HepG2 (cell line): Measurements from ENCODE around the gene ELAVL2. TPM values are rescaled to one million over a fixed set of nuclear protein-coding genes. Genes with fewer than 3 reads are reported as not detected.

Experiments used
- ATAC-seq: fragments of 200-7000 bp; cut with Tn5 transposase; 3 replicates; pipeline ENCODE4 v1.9.1; 2020; ENCODE audit warnings: mild to moderate bottlenecking, moderate library complexity
- BruUV-seq: library from RNA; stranded (reverse); fragments of 400-500 nt; replicated peaks from 2 replicates; lab custom pipeline; 2021; lab: Mats Ljungman, UMichigan
- CTCF ChIA-PET: fragments of 300-600 bp; formaldehyde crosslinking; extraction: SDS; loops from one replicate; lab custom pipeline; 2021; ENCODE audit warnings: low total read pairs, inconsistent platforms, low intra/inter-chr PET ratio; lab: Yijun Ruan, JAX
- POLR2A ChIA-PET: fragments of 350-600 bp; sonication (Branson Sonifier 250); formaldehyde crosslinking; loops from one replicate; lab custom pipeline; 2020; ENCODE audit warnings: antibody characterized with exemption, inconsistent platforms; lab: Yijun Ruan, JAX
- DNase-seq: peaks from one replicate; pipeline ENCODE4 v3.0.0-alpha.2; 2015; ENCODE audit warnings: low spot score
- FAIRE-seq: peaks from 3 replicates; lab custom pipeline; 2011; peaks lifted over from hg19 to GRCh38; lab: Jason Lieb, UNC
- H2AFZ ChIP-seq: one replicate; pipeline ENCODE4 v1.6.1; 2011; ENCODE audit warnings: low read length, inconsistent platforms
- H3K27ac ChIP-seq: fragments of 300-600 bp; 3 replicates; pipeline ENCODE4 v1.8.0; 2011; ENCODE audit warnings: mixed run types, mild to moderate bottlenecking, mixed read lengths, low read length, inconsistent platforms; ENCODE audit not compliant: insufficient read depth; ENCODE audit errors: extremely low read length
- H3K27me3 ChIP-seq, 2 experiments: fragments of 200-600 bp in 1 of 2; 2 replicates in 1 of 2; 3 replicates in 1 of 2; pipeline versions ENCODE4 v1.6.0 to v1.8.0; 2011; ENCODE audit warnings: low read length in 2 of 2, mild to moderate bottlenecking in 2 of 2, moderate library complexity in 2 of 2, inconsistent platforms in 1 of 2; ENCODE audit not compliant: insufficient read depth in 2 of 2, control insufficient read depth in 1 of 2
- H3K36me3 ChIP-seq, 2 experiments: fragments of 200-600 bp in 1 of 2; replicated peaks in 1 of 2; 2 replicates in 1 of 2; 3 replicates in 1 of 2; pipeline versions ENCODE4 v1.5.1 to v1.8.0; 2011; ENCODE audit warnings: low read length in 2 of 2, inconsistent platforms in 1 of 2; ENCODE audit not compliant: insufficient read depth in 2 of 2, control insufficient read depth in 1 of 2
- H3K4me1 ChIP-seq: 2 replicates; pipeline ENCODE4 v1.5.1; 2012; ENCODE audit warnings: low read length, inconsistent platforms; ENCODE audit not compliant: insufficient read depth
- H3K4me2 ChIP-seq: 2 replicates; pipeline ENCODE4 v1.6.0; 2011; ENCODE audit warnings: low read depth, low read length, inconsistent platforms
- H3K4me3 ChIP-seq, 3 experiments: fragments of 200-600 bp in 1 of 3; sonication (generic), shearing (Covaris generic) in 1 of 3; replicated peaks in 1 of 3; 2 replicates each; pipeline ENCODE4 v1.5.1; 2011 to 2016; ENCODE audit warnings: low read length in 3 of 3, inconsistent platforms in 2 of 3, low read depth in 2 of 3, mild to moderate bottlenecking in 2 of 3, control low read depth in 1 of 3, mixed read lengths in 1 of 3; ENCODE audit not compliant: insufficient read depth in 1 of 3
- H3K79me2 ChIP-seq: one replicate; pipeline ENCODE4 v1.6.1; 2011; ENCODE audit warnings: low read length, inconsistent platforms; ENCODE audit not compliant: insufficient read depth
- H3K9ac ChIP-seq: 2 replicates; pipeline ENCODE4 v1.6.0; 2011; ENCODE audit warnings: mild to moderate bottlenecking, low read depth, low read length, inconsistent platforms; ENCODE audit not compliant: insufficient read depth
- H3K9me3 ChIP-seq: 2 replicates; pipeline ENCODE4 v1.5.1; 2012; ENCODE audit warnings: mild to moderate bottlenecking, low read length
- H4K20me1 ChIP-seq: 2 replicates; pipeline ENCODE4 v1.6.0; 2011; ENCODE audit warnings: inconsistent platforms, mild to moderate bottlenecking, low read length, moderate library complexity; ENCODE audit not compliant: insufficient read depth
- CREB1 ChIP-seq, 2 experiments: fragments of 450-650 bp in 1 of 2; IDR thresholded peaks; 2 replicates each; pipeline ENCODE4 v1.6.1; 2016 to 2017; ENCODE audit warnings: control low read depth in 1 of 2, mild to moderate bottlenecking in 1 of 2, missing compliant biosample characterization in 1 of 2, missing genetic modification characterization in 1 of 2
- GZF1 ChIP-seq: sonication (generic); formaldehyde crosslinking; IDR thresholded peaks from 2 replicates; pipeline ENCODE4 v1.5.1; 2020; ENCODE audit warnings: mild to moderate bottlenecking, missing genetic modification reagents
- KAT2B ChIP-seq: fragments of 150-350 bp; IDR thresholded peaks from 2 replicates; pipeline ENCODE4 v1.6.1; 2014; ENCODE audit warnings: low read depth, low read length, borderline replicate concordance
- NFIC ChIP-seq: IDR thresholded peaks from 2 replicates; pipeline ENCODE4 v1.6.1; 2012; ENCODE audit warnings: mild to moderate bottlenecking, low read length, inconsistent platforms
- NRL ChIP-seq: sonication (generic); formaldehyde crosslinking; IDR thresholded peaks from 2 replicates; pipeline ENCODE4 v1.5.0; 2020; ENCODE audit warnings: missing genetic modification reagents, mild to moderate bottlenecking, moderate library complexity, borderline replicate concordance
- PCBP2 ChIP-seq: fragments of 200-400 bp; formaldehyde crosslinking; optimal IDR thresholded peaks from 2 replicates; pipeline ENCODE3; 2018; ENCODE audit warnings: low read length, low read depth; ENCODE audit not compliant: poor library complexity, severe bottlenecking
- PHF5A ChIP-seq: IDR thresholded peaks from one replicate; pipeline ENCODE4 v1.6.1; 2018; ENCODE audit warnings: low read depth, missing genetic modification reagents; ENCODE audit not compliant: unreplicated experiment
- PHF8 ChIP-seq: sonication (generic); formaldehyde crosslinking; IDR thresholded peaks from 2 replicates; pipeline ENCODE4 v1.5.0; 2020; ENCODE audit warnings: missing genetic modification reagents
- POLR2G ChIP-seq: fragments of 200-400 bp; formaldehyde crosslinking; IDR thresholded peaks from 2 replicates; pipeline ENCODE4 v1.6.1; 2018; ENCODE audit warnings: mild to moderate bottlenecking, low read depth, low read length, moderate library complexity
- PTBP1 ChIP-seq: fragments of 200-400 bp; formaldehyde crosslinking; IDR thresholded peaks from 2 replicates; pipeline ENCODE4 v1.6.1; 2018; ENCODE audit warnings: low read length, low read depth; ENCODE audit not compliant: poor library complexity, severe bottlenecking
- ZNF354B ChIP-seq: sonication (generic); formaldehyde crosslinking; IDR thresholded peaks from 2 replicates; pipeline ENCODE4 v1.8.0; 2022; ENCODE audit warnings: mild to moderate bottlenecking, missing genetic modification reagents
- ZNF460 ChIP-seq: sonication (generic); formaldehyde crosslinking; IDR thresholded peaks from 2 replicates; pipeline ENCODE4 v1.5.1; 2020; ENCODE audit warnings: missing genetic modification reagents, mild to moderate bottlenecking, borderline replicate concordance
- ZNF510 ChIP-seq: sonication (generic); formaldehyde crosslinking; IDR thresholded peaks from 2 replicates; pipeline ENCODE4 v1.4.0; 2020; ENCODE audit warnings: low read depth, mild to moderate bottlenecking, missing genetic modification reagents
- ZNF607 ChIP-seq: sonication (generic); formaldehyde crosslinking; IDR thresholded peaks from 2 replicates; pipeline ENCODE4 v1.5.1; 2020; ENCODE audit warnings: missing genetic modification reagents, mild to moderate bottlenecking, borderline replicate concordance
- ZNF776 ChIP-seq: sonication (generic); formaldehyde crosslinking; IDR thresholded peaks from 2 replicates; pipeline ENCODE4 v1.4.0; 2020; ENCODE audit warnings: mild to moderate bottlenecking, missing genetic modification reagents
- WGBS: methylation state at CpG from one replicate; pipeline ENCODE4 v1.1.6; 2017; ENCODE audit warnings: low lambda C conversion rate; 5-methylcytosine and 5-hydroxymethylcytosine counted together
- in situ Hi-C: cut with HindIII; loops from 2 replicates; pipeline ENCODE4 v1.10.0; 2017; ENCODE audit warnings: low pct_unique_long_range_greater_than_20kb; ENCODE audit not compliant: extremely low pct_ligation_motif_present
- intact Hi-C: fragments of 100-400 bp; cut with micrococcal nuclease; formaldehyde crosslinking; loops from one replicate; pipeline ENCODE4 v1.10.0; 2022; ENCODE audit not compliant: unreplicated experiment
- polyA plus RNA-seq, 8 experiments: library from polyadenylated mRNA; depleted of rRNA in 3 of 8; stranded (reverse) in 7 of 8; unstranded in 1 of 8; fragments of >200 nt; fragmentation: Illumina TruSeq in 4 of 8; extraction: Trizol in 4 of 8; gene quantifications; 2 replicates each; pipeline versions ENCODE4 v1.2.1 to v1.2.3, GENCODE V29; 2011 to 2016; ENCODE audit warnings: low read depth in 4 of 8, missing spikeins in 1 of 8, mixed read lengths in 1 of 8; ENCODE audit not compliant: insufficient read depth in 1 of 8
- total RNA-seq, 5 experiments: library from RNA; depleted of rRNA; stranded (reverse); fragments of >200 nt; fragmentation: Illumina TruSeq; extraction: Trizol; gene quantifications; 2 replicates each; pipeline ENCODE4 v1.2.3, GENCODE V29; 2016; ENCODE audit warnings: low read depth in 1 of 5
- TF ChIP-seq, protein P1 (sequence below): IDR thresholded peaks from 2 replicates; pipeline ENCODE4 v1.6.1; 2016; ENCODE audit warnings: missing genetic modification reagents, missing compliant biosample characterization
- TF ChIP-seq, protein P2 (sequence below): sonication (generic); formaldehyde crosslinking; IDR thresholded peaks from 2 replicates; pipeline ENCODE4 v1.8.0; 2022; ENCODE audit warnings: mild to moderate bottlenecking, missing genetic modification reagents, borderline replicate concordance

The ELAVL2 gene
- total and polyA plus RNA-seq, 2 of the 13 experiments (the other 11 are each of a cell fraction or from before 2014, with no cell fraction given), result not detected

DNA sequence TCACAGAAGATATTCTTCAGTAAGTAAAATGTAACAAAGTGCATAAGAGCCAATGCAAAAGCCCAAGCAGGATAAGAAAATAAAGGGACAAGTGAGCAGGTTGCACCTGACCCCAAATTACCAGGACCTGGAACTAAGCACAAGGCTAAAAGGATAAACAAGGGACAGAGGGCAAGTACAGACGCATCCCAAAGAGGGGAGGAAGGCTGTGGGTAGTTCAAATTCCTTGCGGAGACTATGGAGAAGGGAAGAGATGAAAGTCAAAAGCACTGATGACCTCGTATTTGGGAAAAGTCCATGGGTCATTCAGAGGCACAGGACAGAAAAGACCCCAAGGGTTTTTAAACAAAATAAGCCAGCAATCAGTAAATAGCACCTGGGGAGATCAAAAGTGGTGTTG, 11.8 kb downstream of the ELAVL2 start:
- no peak overlapping the region for H2AFZ ChIP-seq
- in situ Hi-C loops, result no loop called here
- no peak for ATAC-seq
- TF ChIP-seq PHF5A (CRISPR knock-in tag) (no peak), ZNF776 (CRISPR knock-in tag) (no peak), PHF8 (CRISPR knock-in tag) (no peak), PCBP2 (no peak), PTBP1 (no peak), GZF1 (CRISPR knock-in tag) (no peak), ZNF510 (CRISPR knock-in tag) (no peak), POLR2G (no peak), ZNF460 (CRISPR knock-in tag) (no peak), CREB1 (IDR thresholded peaks at IDR 0.05) (no peak), CREB1 (CRISPR knock-in tag; IDR thresholded peaks at IDR 0.05) (no peak), ZNF607 (CRISPR knock-in tag) (no peak), KAT2B (no peak), NRL (CRISPR knock-in tag) (no peak), ZNF354B (CRISPR knock-in tag) (no peak), NFIC (no peak)
- TF ChIP-seq, protein P1, sequence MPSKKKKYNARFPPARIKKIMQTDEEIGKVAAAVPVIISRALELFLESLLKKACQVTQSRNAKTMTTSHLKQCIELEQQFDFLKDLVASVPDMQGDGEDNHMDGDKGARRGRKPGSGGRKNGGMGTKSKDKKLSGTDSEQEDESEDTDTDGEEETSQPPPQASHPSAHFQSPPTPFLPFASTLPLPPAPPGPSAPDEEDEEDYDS (CRISPR knock-in tag), result no peak
- TF ChIP-seq, protein P2, sequence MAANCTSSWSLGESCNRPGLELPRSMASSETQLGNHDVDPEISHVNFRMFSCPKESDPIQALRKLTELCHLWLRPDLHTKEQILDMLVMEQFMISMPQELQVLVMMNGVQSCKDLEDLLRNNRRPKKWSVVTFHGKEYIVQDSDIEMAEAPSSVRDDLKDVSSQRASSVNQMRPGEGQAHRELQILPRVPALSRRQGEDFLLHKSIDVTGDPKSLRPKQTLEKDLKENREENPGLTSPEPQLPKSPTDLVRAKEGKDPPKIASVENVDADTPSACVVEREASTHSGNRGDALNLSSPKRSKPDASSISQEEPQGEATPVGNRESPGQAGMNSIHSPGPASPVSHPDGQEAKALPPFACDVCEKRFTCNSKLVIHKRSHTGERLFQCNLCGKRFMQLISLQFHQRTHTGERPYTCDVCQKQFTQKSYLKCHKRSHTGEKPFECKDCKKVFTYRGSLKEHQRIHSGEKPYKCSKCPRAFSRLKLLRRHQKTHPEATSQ (CRISPR knock-in tag), result no peak
- no peaks in the 10 kb centered on the region for H3K27me3 ChIP-seq
- no peaks in the 10 kb centered on the region for H4K20me1 ChIP-seq
- BruUV-seq, result no TSS peak
- ChIA-PET POLR2A (no interaction called here), CTCF (no interaction called here)
- no peak for DNase-seq
- no peaks in the 10 kb centered on the region for H3K36me3 ChIP-seq
- WGBS, result 2% methylated on average over 3 of the region's 3 CpGs
- H3K4me1 ChIP-seq, result no peaks in the 10 kb centered on the region
- no peaks in the 10 kb centered on the region for H3K79me2 ChIP-seq
- H3K4me2 ChIP-seq, result no peak overlapping the region
- no peak overlapping the region for H3K27ac ChIP-seq
- H3K9me3 ChIP-seq, result no peaks in the 10 kb centered on the region
- intact Hi-C loops, result no loop called here
- FAIRE-seq, result no peak
- H3K9ac ChIP-seq, result no peak overlapping the region
- H3K4me3 ChIP-seq, result no peak overlapping the region
